GM12878 (cell line): ENCODE measurements around the gene IL2. TPM values are rescaled to one million over a fixed set of nuclear protein-coding genes. Genes with fewer than 3 reads are reported as not detected.

Experiments used
- ATAC-seq: fragments of 200-7000 bp; cut with Tn5 transposase; 3 replicates; pipeline ENCODE4 v1.9.1; 2020; ENCODE audit warnings: mild to moderate bottlenecking, moderate library complexity
- BruUV-seq: library from RNA; stranded (reverse); fragments of 400-500 nt; replicated peaks from 2 replicates; lab custom pipeline; 2021; lab: Mats Ljungman, UMichigan
- CTCF ChIA-PET: fragments of 300-600 bp; sonication (Branson Sonifier 250); formaldehyde crosslinking; extraction: SDS; loops from one replicate; lab custom pipeline; 2021; ENCODE audit warnings: inconsistent platforms; lab: Yijun Ruan, JAX
- POLR2A ChIA-PET: fragments of 350-600 bp; formaldehyde crosslinking; extraction: SDS; loops from one replicate; lab custom pipeline; 2021; ENCODE audit warnings: inconsistent platforms; lab: Charles Lee
- RAD21 ChIA-PET: fragments of 300-600 bp; sonication (Branson Sonifier 250); formaldehyde crosslinking; loops from one replicate; lab custom pipeline; 2023; ENCODE audit warnings: antibody characterized with exemption; ENCODE audit not compliant: unreplicated experiment; lab: Charles Lee
- SMC1A ChIA-PET: fragments of 300-600 bp; sonication (Branson Sonifier 250); formaldehyde crosslinking; loops from one replicate; lab custom pipeline; 2023; ENCODE audit not compliant: unreplicated experiment, uncharacterized antibody; lab: Charles Lee
- DNase-seq: peaks from one replicate; pipeline ENCODE4 v3.0.0-alpha.2; 2011; ENCODE audit warnings: low read depth, low spot score
- FAIRE-seq: peaks from 3 replicates; lab custom pipeline; 2011; peaks lifted over from hg19 to GRCh38; lab: Jason Lieb, UNC
- H2AFZ ChIP-seq: 2 replicates; pipeline ENCODE4 v1.6.0; 2011; ENCODE audit warnings: low read depth, low read length, control low read depth; ENCODE audit not compliant: control insufficient read depth
- H3K27ac ChIP-seq: 2 replicates; pipeline ENCODE4 v1.5.1; 2011; ENCODE audit warnings: control low read depth; ENCODE audit not compliant: control insufficient read depth, insufficient read depth
- H3K27me3 ChIP-seq, 2 experiments: replicated peaks in 1 of 2; 2 replicates each; pipeline versions ENCODE4 v1.6.0 to v1.6.1; 2011; ENCODE audit warnings: low read length in 1 of 2; ENCODE audit not compliant: control insufficient read depth in 2 of 2, insufficient read depth in 2 of 2
- H3K36me3 ChIP-seq, 2 experiments: 2 replicates each; pipeline ENCODE4 v1.5.1; 2011; ENCODE audit warnings: low read length in 1 of 2; ENCODE audit not compliant: control insufficient read depth in 2 of 2, insufficient read depth in 2 of 2
- H3K4me1 ChIP-seq: 2 replicates; pipeline ENCODE4 v1.6.1; 2011; ENCODE audit warnings: mild to moderate bottlenecking, low read length, moderate library complexity, mixed read lengths; ENCODE audit not compliant: control insufficient read depth, insufficient read depth
- H3K4me2 ChIP-seq: 2 replicates; pipeline ENCODE4 v1.6.0; 2011; ENCODE audit warnings: control low read depth; ENCODE audit not compliant: control insufficient read depth, insufficient read depth
- H3K4me3 ChIP-seq: fragments of 200-600 bp; sonication (generic); 2 replicates; pipeline ENCODE4 v1.5.1; 2016
- H3K79me2 ChIP-seq: 2 replicates; pipeline ENCODE4 v1.6.0; 2011; ENCODE audit warnings: low read length; ENCODE audit not compliant: control insufficient read depth, insufficient read depth
- H3K9ac ChIP-seq: 2 replicates; pipeline ENCODE4 v1.8.0; 2011; ENCODE audit warnings: low read length, control low read depth, mixed read lengths; ENCODE audit not compliant: control insufficient read depth, insufficient read depth
- H3K9me3 ChIP-seq: replicated peaks from 3 replicates; pipeline ENCODE4 v1.5.1; 2011; ENCODE audit warnings: mild to moderate bottlenecking, low read length; ENCODE audit not compliant: control insufficient read depth, insufficient read depth
- H4K20me1 ChIP-seq: 2 replicates; pipeline ENCODE4 v1.6.0; 2011; ENCODE audit not compliant: control insufficient read depth, insufficient read depth
- BMI1 ChIP-seq: fragments of 450-650 bp; IDR thresholded peaks from 2 replicates; pipeline ENCODE4 v1.6.1; 2016; ENCODE audit warnings: mild to moderate bottlenecking, moderate library complexity, borderline replicate concordance
- BRCA1 ChIP-seq: IDR thresholded peaks from 2 replicates; pipeline ENCODE4 v1.6.1; 2011; ENCODE audit warnings: low read depth, low read length, improper control_type of control experiment
- CHD4 ChIP-seq: fragments of 200-600 bp; sonication (generic); IDR thresholded peaks from 2 replicates; pipeline ENCODE4 v1.6.1; 2016; ENCODE audit warnings: mild to moderate bottlenecking
- DPF2 ChIP-seq: fragments of 450-650 bp; IDR thresholded peaks from 2 replicates; pipeline ENCODE4 v1.6.1; 2017; ENCODE audit warnings: mild to moderate bottlenecking
- HCFC1 ChIP-seq: fragments of 150-350 bp; IDR thresholded peaks from 2 replicates; pipeline ENCODE4 v1.6.1; 2014; ENCODE audit warnings: low read length
- HDAC2 ChIP-seq: fragments of 200-600 bp; sonication (generic); IDR thresholded peaks from 2 replicates; pipeline ENCODE4 v1.6.1; 2017
- LARP7 ChIP-seq: fragments of 450-650 bp; IDR thresholded peaks from 2 replicates; pipeline ENCODE4 v1.6.1; 2017; ENCODE audit warnings: mild to moderate bottlenecking
- MAX ChIP-seq: IDR thresholded peaks from 2 replicates; pipeline ENCODE4 v1.6.1; 2012; ENCODE audit warnings: low read depth, low read length, improper control_type of control experiment
- NKRF ChIP-seq: fragments of 450-650 bp; conservative IDR thresholded peaks from 2 replicates; pipeline ENCODE4 v1.6.1; 2017; ENCODE audit warnings: mild to moderate bottlenecking, moderate library complexity
- RELA ChIP-seq: fragments of 450-650 bp; IDR thresholded peaks from 2 replicates; pipeline ENCODE4 v1.8.0; 2014; ENCODE audit warnings: borderline replicate concordance; ENCODE audit not compliant: partially characterized antibody
- SKIL ChIP-seq: fragments of 450-650 bp; IDR thresholded peaks from 2 replicates; pipeline ENCODE4 v1.6.1; 2017; ENCODE audit warnings: mild to moderate bottlenecking, low read depth, inconsistent platforms; ENCODE audit not compliant: poor library complexity, severe bottlenecking
- SMAD5 ChIP-seq: IDR thresholded peaks from 2 replicates; pipeline ENCODE4 v1.6.1; 2016; ENCODE audit warnings: antibody characterized with exemption, low read depth
- STAT3 ChIP-seq: IDR thresholded peaks from 2 replicates; pipeline ENCODE4 v1.6.1; 2011; ENCODE audit warnings: low read depth, low read length, improper control_type of control experiment
- SUZ12 ChIP-seq: fragments of 200-600 bp; sonication (generic); IDR thresholded peaks from one replicate; pipeline ENCODE4 v1.6.1; 2018; ENCODE audit warnings: antibody characterized with exemption, mild to moderate bottlenecking; ENCODE audit not compliant: unreplicated experiment
- ZNF217 ChIP-seq: fragments of 450-650 bp; IDR thresholded peaks from 2 replicates; pipeline ENCODE4 v1.6.1; 2017; ENCODE audit warnings: antibody characterized with exemption, mild to moderate bottlenecking
- ZNF274 ChIP-seq: IDR thresholded peaks from one replicate; pipeline ENCODE4 v1.8.0; 2011; ENCODE audit not compliant: insufficient read length, insufficient read depth
- ZNF384 ChIP-seq: IDR thresholded peaks from 2 replicates; pipeline ENCODE4 v1.6.1; 2012; ENCODE audit warnings: low read depth, mild to moderate bottlenecking, low read length, improper control_type of control experiment, borderline replicate concordance
- ZZZ3 ChIP-seq: IDR thresholded peaks from 2 replicates; pipeline ENCODE4 v1.6.1; 2011; ENCODE audit warnings: low read depth; ENCODE audit not compliant: control insufficient read depth, insufficient read length
- in situ Hi-C: fragments of 300-500 bp; cut with MboI; formaldehyde crosslinking; loops from 9 replicates; pipeline ENCODE4 v1.14.3; 2018; ENCODE audit warnings: mixed read lengths
- intact Hi-C: fragments of 100-400 bp; cut with micrococcal nuclease; formaldehyde crosslinking; loops from one replicate; pipeline ENCODE4 v1.14.2; 2022; ENCODE audit not compliant: unreplicated experiment
- polyA plus RNA-seq, 11 experiments: library from polyadenylated mRNA; depleted of rRNA in 4 of 11; unstranded in 6 of 11; stranded (reverse) in 5 of 11; fragments of >200 nt; fragmentation: Nextera tagmentation in 4 of 11; fragmentation: Illumina TruSeq in 1 of 11; extraction: Ambion mirVana in 4 of 11; extraction: Trizol in 1 of 11; gene quantifications; 1 replicate in 1 of 11; 2 replicates in 10 of 11; pipeline versions ENCODE4 v1.2.1 to v1.2.3, GENCODE V29; 2011 to 2016; ENCODE audit warnings: inconsistent platforms in 2 of 11, missing spikeins in 2 of 11, low read depth in 1 of 11
- total RNA-seq, 4 experiments: library from RNA; depleted of rRNA in 3 of 4; stranded (reverse); fragments of >200 nt in 3 of 4; fragmentation: Illumina TruSeq in 1 of 4; extraction: Trizol in 1 of 4; gene quantifications; 2 replicates each; pipeline versions ENCODE4 v1.2.1 to v1.2.3, GENCODE V29; 2013 to 2021
- TF ChIP-seq, protein P1 (sequence below): IDR thresholded peaks from 2 replicates; pipeline ENCODE4 v1.6.1; 2011; ENCODE audit warnings: low read depth, mild to moderate bottlenecking, low read length, moderate library complexity, borderline replicate concordance; ENCODE audit errors: extremely low read depth

Gene IL2
- total and polyA plus RNA-seq, 10 of the 15 experiments (the other 5 are each of a cell fraction or from before 2014, with no cell fraction given): 1.2 TPM; not detected in 9

DNA sequence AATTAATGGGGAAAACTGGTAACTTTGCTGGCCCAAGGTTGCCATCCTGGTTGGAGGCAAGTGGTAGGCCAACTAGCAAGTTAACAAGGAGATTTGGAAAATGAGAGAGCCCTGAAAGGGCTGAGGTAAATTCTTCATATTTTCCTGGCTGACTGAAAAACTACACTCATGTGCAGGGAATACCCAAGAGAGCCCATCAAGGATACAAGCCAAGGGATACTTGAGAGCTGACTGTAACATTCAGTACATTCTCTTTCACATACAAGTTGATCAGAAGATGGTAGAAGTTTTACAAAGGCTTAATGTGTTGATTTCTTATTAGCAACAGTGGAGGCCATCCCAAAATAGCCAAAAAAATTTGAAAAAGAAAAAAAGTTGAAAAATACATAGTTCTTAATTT lies 33.3 kb downstream of the IL2 start:
- intact Hi-C loops: no loop called here
- SMC1A ChIA-PET: no interaction called here
- H3K27ac ChIP-seq: no peak overlapping the region
- no peak overlapping the region for H3K9ac ChIP-seq
- no peaks in the 10 kb centered on the region for H3K9me3 ChIP-seq
- no peaks in the 10 kb centered on the region for H3K4me1 ChIP-seq
- FAIRE-seq (no peak), ATAC-seq (no peak), DNase-seq (no peak)
- H3K36me3 ChIP-seq: no peaks in the 10 kb centered on the region
- no peaks in the 10 kb centered on the region for H3K27me3 ChIP-seq
- POLR2A ChIA-PET: no interaction called here
- no TSS peak for BruUV-seq
- CTCF ChIA-PET: no interaction called here
- RAD21 ChIA-PET: no interaction called here
- in situ Hi-C loops: no loop called here
- TF ChIP-seq, protein P1, sequence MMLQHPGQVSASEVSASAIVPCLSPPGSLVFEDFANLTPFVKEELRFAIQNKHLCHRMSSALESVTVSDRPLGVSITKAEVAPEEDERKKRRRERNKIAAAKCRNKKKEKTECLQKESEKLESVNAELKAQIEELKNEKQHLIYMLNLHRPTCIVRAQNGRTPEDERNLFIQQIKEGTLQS: no peak
- TF ChIP-seq RELA (no peak), HDAC2 (no peak), HCFC1 (no peak), CHD4 (no peak), SMAD5 (no peak), BMI1 (no peak), ZZZ3 (no peak), BRCA1 (no peak), SUZ12 (no peak), ZNF217 (no peak), ZNF384 (no peak), ZNF274 (no peak), SKIL (no peak), NKRF (no peak), DPF2 (no peak), STAT3 (no peak), MAX (no peak), LARP7 (no peak)
- no peaks in the 10 kb centered on the region for H3K79me2 ChIP-seq
- no peak overlapping the region for H3K4me2 ChIP-seq
- H4K20me1 ChIP-seq: no peaks in the 10 kb centered on the region
- H3K4me3 ChIP-seq: no peak overlapping the region
- no peak overlapping the region for H2AFZ ChIP-seq
